Jurkat, Clone E6-1 (cell line): ENCODE data around the gene EIF2B2.

Experiments
- DNase-seq: peaks from one replicate; pipeline ENCODE4 v3.0.0-alpha.2; 2011; ENCODE audit warnings: low read depth, low spot score
- H3K4me3 ChIP-seq: 2 replicates; pipeline ENCODE4 v1.5.1; 2011; ENCODE audit warnings: mild to moderate bottlenecking, low read length, control low read depth, moderate library complexity

Gene EIF2B2

GRCh38 chr14:75059642-75060041 is 56.9 kb downstream of the EIF2B2 start:
- H3K4me3 ChIP-seq = no peak overlapping the region
- no peak for DNase-seq

- H3K4me3 ChIP-seq = no peak overlapping the region
- DNase-seq = no peak
Measured at GRCh38 chr14:75060420-75060819, 57.7 kb downstream of the EIF2B2 start.
